NCI-H774 (cell line): Measurements from ENCODE around the gene SYNCRIP.
"Not testable (repeated sequence)": the region's sequence is repeated elsewhere in the genome, so short reads cannot be mapped to it uniquely, and the experiment has no call there.

Experiments used
- DNase-seq: peaks from one replicate; lab custom pipeline; 2025; lab: John Stamatoyannopoulos, UW

Gene SYNCRIP

DNA sequence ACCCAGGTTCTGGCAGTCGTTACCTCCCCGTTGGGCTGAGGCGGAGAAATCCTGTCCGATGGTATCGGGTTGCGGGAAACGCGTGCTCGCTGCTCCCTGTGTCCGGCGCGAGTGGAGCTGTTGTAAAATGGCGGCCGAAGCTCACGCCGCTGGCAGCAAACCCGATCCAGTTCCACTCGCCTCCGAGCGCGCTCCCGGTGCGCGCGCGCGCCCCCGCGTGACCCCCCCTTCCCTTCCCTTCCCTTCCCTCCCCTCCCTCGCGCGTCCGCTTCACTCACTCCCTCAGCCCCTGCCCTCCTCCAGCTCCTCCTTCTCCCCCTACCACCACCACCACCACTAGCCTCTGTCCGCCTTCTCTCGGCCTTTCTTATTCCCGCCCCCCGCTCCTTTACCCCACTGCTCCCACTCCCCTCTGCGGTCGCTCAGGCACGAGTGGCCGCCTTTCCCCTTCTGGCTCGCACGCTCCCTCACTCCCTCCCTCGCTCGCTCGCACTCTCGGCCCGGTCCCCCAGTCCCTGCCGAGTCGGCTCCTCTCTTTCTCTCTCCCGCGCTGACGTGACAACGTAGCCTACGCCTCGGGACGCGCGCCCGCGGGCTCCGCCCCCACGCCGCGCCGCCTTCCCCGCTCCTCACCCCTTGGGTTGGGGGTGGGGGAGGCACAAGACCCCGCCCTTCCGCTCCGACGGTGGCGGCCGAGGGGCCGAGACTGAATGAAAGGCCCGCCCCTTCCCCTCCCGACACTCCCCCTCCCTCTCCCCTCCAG lies at the start of gene SYNCRIP:
TSS of gene SYNCRIP (minus strand) at position 113 of the 763 bp plus-strand sequence. CDS start 1,447 bp downstream, outside the sequence.
- peak; percentile 100 for DNase-seq

DNA sequence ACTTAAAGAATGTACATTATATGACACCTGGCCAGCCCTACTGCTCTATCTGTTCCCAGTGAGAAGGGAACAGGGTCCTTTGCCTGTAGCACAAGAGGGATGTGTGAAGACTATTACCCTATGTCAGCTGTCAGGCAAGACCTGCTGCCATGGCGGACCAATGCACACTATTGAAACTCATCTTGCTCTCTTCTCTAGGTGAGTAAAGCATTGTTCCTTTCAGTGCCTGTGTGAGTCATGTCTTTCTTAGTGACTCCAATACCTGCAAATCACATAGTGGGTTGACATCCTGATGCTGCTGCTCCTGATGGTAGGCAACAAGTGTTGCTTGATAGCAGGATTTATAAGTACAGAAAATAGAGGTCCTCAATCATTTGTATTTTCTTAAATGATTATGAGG lies 48.8 kb upstream of the SYNCRIP start:
- DNase-seq: no peak

DNA sequence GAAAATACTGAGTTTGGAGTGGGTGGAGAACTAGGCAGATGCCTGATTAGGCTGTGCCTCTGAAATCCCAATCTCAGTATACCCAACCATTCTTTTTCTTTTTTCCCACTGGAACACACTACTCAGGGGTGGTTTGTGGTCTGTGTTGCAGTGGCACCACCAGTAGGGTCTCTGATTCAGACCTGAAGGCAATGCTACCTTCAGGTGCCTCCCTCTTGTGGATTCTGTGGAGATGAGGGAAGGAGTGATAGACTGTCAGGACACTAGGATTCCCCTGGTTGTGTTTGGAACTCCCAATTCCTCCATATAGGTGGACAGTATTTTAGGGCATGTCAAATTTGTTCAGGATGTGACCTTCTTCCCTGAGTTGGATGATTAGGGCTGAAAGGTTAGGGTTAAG lies 47.4 kb upstream of the SYNCRIP start:
- DNase-seq: no peak

DNA sequence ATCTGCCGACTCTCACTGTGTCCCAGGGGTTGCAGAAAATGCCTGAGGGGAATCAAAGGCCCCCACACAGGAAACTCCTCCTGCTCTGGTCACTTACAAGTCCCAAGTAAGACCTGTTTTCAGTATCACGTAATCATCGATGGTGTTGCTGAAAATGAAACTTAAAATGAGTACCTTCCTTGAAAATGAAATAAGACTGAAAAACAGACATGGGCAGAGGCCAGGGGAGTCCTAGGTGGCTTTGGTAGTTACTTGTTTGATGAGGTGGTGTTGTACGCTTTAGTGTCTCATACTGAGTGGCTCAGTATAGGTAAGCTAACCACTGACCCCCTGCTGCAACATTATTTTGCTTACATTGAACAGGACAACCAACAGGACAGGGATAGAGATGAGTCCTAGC lies 43.0 kb upstream of the SYNCRIP start:
- no peak for DNase-seq

DNA sequence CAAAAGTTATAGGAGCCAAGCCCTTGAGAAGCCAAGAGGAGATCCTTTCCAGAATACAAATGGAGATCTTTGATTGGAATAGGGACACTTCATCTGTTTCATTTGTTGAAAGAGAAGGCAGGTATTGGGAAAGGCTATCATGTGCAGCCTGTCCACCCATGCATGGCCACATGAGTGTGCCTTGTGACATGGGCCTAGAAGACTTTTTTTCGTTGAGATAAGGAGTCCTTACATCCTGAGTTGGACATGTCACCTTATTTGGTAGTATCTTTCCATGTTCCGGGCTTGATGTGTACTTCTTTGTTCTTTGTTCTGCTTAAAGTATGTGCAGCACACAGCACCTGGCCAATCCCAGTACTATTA lies 42.1 kb upstream of the SYNCRIP start:
- no peak for DNase-seq

DNA sequence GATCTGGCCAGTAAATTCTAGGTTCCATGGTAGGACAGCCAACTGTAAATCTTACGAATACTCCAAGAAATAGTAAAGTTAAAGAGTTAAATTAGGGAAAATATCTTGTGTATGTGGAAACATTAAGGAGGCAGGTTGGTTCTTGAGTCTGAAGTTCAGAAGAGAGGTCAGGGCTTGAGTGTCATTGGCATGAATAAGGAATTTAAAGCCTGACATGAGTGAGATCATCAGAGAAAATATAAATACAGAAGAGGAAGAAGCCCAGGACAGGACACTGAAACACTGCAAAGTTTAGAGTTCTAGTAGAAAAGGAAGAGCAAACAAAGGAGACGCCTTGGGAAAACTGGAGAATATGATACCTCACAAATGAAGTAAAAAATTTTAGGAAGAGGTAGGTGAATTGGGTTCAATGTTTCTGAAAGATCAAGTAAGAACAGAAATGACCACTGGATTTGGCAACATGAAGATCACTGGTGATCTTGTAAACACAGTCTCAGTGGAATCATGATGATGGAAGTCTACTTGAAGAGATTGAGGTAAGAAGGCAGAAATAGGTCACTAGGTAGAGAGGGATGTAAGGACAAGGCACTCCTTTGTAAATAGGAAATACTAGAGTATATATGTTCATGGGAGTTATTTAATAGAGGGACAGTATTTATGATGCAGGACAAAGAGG lies 41.6 kb upstream of the SYNCRIP start:
- DNase-seq: no peak

DNA sequence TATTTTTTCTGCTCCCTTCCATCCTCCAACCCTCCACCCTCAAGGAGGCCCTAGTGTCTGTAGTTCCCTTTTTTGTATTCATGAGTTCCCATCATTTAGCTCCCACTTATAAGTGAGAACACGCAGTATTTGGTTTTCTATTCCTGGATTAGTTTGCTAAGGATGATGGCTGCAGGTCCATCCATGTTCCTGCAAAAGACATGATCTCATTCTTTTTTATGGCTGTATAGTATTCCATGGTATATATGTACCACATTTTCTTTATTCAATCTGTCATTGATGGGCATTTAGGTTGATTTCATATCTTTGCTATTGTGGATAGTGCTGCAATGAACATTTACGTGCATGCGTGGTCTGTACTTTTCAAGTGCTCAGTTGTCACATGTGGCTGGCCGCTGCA lies 39.2 kb upstream of the SYNCRIP start:
- DNase-seq: not testable (repeated sequence)

DNA sequence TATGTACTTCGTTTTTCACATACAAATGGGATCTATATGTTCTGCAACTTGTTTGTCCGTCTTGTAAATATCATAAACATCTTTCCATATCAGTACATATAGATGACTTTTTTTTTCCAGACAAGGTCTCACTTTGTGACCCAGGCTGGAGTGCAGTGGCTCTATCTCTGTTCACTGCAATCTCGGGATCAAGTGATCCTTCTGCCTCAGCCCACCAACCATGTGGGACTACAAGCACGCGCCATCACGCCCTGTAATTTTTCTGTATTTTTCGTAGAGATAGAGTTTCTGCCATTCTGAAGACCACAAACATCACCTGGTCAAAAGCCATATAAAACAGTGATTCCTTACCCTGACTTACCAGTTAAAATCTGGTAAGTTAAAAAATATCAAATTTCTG lies 37.7 kb upstream of the SYNCRIP start:
- no peak for DNase-seq

DNA sequence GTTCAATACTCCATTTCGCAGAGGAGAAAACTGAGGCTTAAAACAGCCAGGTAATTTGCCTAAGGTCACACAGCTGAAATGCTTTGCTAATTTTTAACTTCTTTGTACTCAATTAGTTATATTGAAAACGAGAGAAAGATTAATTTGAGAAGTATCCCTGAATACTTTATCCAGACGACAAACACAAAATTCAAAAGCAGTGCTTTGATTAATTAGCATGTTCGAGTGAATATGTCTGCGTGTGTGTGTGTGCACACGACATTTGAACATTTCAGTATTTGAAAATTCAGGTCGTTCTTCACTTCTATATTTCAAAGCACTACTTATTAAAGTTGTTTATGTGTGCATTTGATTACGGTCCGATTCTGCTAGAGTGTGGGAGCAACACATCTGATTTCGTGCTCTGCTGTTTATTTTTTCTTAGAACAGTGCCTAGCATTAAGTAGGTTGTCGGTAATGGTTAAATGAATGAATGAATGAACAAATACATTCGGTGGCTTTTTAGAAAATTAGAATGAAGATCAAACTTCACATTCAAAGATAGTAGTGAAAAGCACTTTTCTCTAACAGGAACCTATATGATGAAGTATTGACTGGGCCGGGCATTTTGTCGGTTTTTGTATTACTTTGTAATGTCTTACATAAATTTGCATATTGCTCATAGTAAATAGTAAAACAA lies 36.9 kb upstream of the SYNCRIP start:
- no peak for DNase-seq

DNA sequence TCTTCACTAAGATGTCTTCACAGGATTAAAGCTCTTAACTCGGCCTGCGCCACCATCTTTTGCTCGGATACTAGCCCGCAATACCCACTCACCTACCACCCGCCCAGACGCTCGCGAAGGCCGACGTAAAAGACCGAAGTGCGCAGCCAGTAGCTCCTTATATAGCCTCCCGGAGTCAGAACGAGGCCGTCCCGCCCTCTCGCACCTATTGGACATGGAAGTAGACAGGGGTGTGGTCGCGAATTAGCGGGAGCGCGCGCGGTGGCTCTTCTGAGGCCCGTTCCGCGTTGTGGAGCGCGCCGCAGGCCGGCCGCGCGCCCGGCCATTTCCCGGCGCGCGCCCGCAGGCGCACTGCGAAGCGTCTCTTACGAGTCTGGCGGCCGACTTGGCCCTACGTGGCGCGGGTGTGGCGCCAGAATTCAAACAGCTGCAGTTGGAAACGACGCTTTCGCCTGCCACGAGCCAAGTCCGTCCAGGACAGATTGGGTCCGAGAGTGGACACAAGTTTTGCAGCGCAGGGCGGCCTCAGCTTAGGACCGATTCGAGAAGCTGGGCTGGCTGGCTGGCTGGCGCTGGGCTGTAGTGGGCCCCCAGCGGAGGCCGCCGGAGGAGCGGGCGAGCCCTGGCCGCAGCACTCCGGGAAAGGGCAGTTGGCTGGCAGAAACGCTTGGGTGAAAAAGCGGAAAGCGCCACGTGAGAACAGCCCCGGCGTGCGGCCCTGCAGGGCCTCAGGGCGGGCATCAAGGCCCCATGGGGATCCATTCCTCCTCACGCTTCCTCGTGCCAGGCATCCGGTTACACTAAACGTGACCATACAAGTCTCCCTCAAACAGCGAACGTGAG lies 36.1 kb upstream of the SYNCRIP start:
- peak; percentile 100 for DNase-seq

DNA sequence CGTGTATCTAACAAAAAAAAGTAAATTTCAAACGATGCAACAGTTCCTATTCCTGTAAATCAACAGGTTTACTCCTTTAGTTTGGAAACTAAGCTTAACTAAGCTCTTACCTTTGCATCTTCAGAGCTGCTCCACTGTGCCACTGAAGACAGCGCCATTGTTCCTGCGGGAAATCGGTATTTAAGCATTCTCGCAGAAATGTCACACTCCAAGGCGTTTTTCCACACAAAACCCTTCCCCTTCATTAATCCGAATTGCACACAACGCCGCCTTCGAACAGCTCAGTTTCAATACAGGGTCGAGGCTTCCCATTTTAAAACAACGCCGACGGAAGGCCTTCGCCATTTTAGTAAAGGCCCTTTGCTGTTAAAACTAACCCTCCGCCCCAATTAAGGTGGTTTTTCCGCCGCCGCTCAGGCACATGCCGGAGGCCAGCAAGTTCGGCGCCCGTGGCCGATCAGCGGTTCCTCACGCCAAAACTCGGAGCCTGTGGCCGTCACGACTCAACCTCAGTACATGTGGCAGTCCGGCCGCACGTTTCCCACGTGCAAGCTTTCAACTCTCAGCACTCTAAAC lies 35.4 kb upstream of the SYNCRIP start:
- DNase-seq: no peak

DNA sequence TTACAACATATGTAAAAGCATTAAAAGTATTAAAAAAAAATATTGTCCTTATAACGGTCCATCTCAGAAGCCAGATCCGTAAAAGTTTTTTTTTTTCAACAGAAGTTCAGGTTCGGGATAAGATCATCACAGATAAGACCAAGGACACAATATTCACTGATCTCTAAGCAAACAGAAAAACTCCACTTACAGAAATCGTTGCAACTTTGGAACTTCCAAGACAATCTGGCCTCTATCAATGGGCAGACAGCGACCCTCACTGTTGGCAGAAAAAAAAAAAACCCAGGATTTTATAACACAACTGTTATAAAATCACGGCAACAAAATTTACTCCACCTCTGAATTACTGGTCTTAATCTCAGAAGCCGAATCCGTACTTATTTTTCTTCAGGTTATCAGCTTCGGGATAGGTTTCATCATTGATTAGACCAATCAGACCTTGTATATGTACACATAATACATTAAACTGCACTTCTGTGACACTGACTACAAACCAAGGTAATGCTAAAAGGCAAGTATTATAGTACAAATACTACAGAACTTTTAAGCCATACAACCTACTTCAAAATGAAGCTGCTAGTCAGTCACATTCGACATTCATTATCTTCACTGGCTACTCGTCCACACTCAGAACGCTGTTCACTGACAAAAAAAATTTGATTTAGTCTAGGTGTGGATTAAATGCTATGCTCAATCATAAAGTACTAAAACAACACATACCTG lies 34.7 kb upstream of the SYNCRIP start:
- no peak for DNase-seq

DNA sequence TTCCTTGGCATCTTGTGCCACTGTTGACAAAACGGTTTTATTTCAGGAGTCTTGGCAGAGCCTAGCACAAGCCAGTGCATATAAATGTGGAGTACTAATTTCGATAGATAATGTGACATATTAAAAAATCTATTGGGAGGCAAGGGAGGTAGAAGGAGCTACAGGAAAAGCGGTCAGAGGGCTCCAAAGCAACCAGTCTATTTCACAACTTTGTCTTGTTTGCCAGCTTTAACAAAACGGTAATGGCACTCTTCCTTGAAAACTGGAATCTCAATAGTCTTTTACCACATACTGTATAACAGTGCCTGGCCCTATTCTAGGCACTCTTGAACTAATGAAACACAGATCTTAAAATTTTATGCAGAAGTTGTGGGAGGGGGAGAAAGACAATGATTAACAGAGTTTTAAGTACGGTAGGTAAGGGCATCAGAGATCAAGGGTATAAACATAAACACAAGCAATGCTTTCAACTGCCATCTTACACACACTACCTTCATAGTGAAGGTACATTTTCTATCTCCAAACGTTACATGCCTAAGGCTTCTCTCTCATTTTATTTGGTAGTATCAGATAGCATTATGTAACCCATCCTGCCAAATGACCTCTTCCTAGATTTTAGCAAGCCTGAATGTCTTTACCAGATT lies 33.5 kb upstream of the SYNCRIP start:
- DNase-seq: no peak

DNA sequence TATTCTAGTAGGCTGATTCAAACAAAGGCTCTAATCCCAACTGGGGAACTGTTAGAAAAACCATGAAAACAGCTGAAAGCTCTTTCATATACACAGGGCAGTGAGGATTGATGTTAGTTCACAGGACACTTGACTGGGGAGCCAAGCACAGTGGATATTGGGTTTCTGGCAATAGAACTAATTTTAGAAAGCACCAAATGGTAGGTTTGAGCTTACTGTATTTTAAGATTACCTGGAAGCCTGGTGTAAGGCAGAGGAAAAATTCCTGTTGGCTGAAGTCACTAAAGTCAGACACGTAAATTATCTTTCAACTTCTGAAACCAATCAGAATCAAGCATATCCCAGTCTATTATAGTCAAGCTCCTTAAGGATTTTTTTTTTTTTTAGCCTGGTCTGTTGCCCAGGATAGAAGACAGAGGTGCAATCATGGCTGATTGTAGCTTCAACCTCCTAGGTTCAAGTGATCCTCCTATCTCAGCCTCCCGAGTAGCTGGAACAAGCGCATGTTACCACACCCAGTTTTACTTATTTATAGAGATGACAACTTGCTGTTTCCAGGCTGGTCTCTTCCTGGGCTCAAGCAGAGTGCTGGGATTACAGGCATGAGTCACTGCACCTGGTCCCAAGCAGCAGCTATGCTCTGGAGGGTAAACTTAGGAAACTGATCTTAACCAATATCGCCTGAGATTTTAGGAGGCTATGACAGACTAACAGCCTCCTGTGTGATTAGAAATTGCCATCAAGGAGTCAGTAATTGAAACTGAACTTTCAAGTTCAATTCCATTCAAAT lies 32.5 kb upstream of the SYNCRIP start:
- DNase-seq: no peak

DNA sequence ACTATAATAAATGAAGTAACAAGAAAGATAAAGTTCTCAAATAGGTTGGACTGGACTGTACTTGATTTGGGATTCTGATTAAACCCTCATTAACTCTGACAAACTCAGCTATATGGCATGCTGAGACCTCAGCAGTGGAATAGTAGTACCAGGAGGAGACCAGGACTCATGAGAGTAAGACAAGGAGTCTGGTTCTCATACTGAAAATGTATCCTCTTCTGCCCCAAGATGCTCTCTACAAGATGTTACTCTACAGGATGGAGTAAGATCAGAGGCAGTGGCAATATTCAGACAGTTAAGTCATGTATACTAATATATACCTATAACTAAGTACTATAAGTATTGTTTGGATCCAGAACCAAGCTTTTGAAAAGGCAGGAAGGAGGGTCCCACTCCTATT lies 31.9 kb upstream of the SYNCRIP start:
- DNase-seq: no peak

DNA sequence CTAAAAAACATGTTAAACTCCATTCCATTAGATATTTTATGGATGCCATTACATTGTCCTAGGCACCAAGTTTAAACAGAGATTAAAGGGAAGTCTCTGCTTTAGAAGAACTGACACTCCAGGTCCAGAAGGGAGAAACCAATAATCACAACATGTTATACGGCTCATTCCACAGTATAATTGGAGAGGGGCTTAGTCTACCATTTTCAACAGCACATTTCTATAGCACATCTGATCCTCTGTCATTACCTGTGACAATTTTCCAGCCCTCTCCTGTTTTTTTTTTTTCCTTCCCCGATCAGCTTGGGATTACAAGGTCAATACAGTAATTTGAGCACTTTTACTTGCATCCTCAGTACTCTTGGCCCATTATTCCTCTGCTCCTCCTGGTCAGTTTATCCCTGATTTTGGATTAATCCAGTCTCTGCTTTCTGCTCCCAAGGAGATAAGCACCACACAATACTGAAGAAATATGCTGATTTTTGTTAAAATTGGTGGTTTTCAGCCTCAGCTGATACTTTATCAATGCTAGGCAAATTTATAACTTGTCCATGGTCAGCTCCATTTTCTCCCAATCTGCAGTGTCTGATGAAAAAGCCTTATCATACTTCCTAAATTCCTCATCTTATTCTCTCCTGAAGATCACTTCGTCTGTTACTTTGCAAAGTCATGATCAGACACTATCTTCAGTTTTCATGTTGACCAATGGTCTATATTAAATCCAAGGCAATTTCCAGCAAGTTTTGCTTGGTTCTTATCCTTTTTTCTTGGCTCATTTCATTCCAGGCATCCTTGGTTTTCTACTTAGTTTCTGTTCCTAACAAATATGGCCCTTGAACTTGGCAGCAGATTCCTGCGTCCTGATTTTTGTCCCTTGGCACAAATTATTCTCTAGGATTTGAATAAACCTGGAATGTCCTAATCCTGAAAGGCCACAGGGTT lies 30.8 kb upstream of the SYNCRIP start:
- no peak for DNase-seq

DNA sequence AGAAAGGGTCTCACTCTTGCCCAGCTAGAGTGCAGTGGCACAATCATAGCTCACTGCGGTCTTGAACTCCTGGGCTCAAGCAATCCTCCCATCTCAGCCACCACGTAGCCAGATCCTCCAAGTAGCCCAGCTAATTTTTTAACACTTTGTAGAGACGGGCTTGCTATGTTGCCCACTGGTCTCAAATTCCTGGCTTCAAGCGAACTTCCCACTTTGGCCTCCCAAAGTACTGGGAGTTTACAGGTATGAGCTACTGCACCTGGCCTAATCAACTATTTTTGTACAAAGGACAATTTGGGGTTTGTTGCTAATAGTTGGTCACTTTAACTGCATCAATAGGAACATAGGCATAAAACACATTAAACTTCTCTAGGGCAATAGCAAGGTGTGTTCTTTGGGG lies 29.9 kb upstream of the SYNCRIP start:
- no peak for DNase-seq

DNA sequence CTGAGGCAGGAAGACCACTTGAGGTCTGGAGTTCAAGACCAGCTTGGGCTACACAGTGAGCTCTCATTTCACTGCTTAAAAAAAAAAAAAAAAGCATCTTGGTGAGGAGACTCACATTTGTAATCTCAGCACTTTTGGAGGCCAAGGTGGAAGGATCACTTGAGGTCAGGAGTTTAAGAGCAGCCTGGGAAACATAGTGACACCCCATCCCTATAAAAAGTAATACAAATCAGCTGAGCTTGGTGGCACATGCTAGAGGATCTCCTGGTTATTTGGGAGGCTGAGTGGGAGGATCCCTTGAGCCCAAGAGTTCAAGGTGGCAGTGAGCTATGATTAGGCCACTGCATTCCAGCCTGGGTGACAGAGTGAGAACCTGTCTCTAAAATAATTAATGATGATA lies 29.4 kb upstream of the SYNCRIP start:
- no peak for DNase-seq

DNA sequence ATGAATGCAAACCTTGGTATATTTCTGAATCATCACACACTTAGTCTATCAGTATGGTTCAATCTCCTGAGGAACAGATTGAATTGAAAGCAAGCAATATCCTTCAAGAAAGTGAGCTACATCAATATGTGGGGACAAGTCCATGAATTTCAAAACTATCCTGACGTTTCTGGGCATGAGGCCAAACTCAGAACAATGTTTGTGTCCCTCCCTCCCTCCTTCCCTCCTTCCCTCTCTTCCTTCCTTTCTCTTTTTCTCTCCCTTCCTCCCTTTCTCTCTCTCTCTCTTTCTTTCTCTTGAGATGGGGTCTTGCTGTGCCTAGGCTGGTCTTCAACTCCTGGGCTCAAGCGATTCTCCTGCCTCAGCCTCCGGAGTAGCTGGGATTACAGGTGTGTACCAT lies 27.9 kb upstream of the SYNCRIP start:
- DNase-seq: no peak
